ENCODE data around the gene CELSR1. TPM values are rescaled to one million over a fixed set of nuclear protein-coding genes. Genes with fewer than 3 reads are reported as not detected.

Gene CELSR1
- total RNA-seq, 1 donor from 2014 or later: 32.9 TPM

GRCh38 chr22:46549971-46550641, 12.7 kb upstream of the CELSR1 start:
- no peak for DNase-seq (ENCODE audit: extremely low spot score in 2 of 2)
- H3K4me3 ChIP-seq: no peak overlapping the region
- H3K9me3 ChIP-seq: no peaks in the 10 kb centered on the region
- no peaks in the 10 kb centered on the region for H3K27me3 ChIP-seq
- H3K36me3 ChIP-seq: no peaks in the 10 kb centered on the region
- peaks cover 41% of the 10 kb centered on the region for H3K4me1 ChIP-seq
- no peak for TF ChIP-seq POLR2A (IDR thresholded peaks at IDR 0.05)
- no peak for TF ChIP-seq POLR2AphosphoS5 (IDR thresholded peaks at IDR 0.05; ENCODE audit: insufficient read depth in 1 of 2, low read depth in 1 of 2)
- TF ChIP-seq, protein P1, sequence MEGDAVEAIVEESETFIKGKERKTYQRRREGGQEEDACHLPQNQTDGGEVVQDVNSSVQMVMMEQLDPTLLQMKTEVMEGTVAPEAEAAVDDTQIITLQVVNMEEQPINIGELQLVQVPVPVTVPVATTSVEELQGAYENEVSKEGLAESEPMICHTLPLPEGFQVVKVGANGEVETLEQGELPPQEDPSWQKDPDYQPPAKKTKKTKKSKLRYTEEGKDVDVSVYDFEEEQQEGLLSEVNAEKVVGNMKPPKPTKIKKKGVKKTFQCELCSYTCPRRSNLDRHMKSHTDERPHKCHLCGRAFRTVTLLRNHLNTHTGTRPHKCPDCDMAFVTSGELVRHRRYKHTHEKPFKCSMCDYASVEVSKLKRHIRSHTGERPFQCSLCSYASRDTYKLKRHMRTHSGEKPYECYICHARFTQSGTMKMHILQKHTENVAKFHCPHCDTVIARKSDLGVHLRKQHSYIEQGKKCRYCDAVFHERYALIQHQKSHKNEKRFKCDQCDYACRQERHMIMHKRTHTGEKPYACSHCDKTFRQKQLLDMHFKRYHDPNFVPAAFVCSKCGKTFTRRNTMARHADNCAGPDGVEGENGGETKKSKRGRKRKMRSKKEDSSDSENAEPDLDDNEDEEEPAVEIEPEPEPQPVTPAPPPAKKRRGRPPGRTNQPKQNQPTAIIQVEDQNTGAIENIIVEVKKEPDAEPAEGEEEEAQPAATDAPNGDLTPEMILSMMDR (IDR thresholded peaks at IDR 0.05): no peak
- no peak overlapping the region for H3K27ac ChIP-seq
- intact Hi-C loops (cut with DNase I): loop anchor here (10.0 kb wide), 2 partner anchors 425 to 545 kb away; no protein-coding TSS in a partner anchor

DNA sequence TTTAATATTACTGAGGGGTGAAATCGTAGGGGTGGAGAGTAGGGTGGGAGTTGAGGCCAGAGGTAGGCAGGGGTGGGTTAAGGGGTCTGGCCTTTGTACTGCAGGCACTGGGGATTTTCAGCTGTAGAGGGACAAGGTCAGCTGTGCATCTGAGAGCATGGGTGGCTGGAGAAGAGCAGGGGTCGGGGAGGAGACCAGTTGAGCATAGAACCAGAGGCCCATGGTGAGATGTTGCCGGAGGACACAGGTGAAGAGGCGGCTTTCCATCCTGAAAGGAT, 12.1 kb upstream of the CELSR1 start:
- no peaks in the 10 kb centered on the region for H3K36me3 ChIP-seq
- peaks cover 41% of the 10 kb centered on the region for H3K4me1 ChIP-seq
- DNase-seq (ENCODE audit: extremely low spot score in 2 of 2): no peak
- no peaks in the 10 kb centered on the region for H3K27me3 ChIP-seq
- intact Hi-C loops (cut with DNase I): loop anchor here (10.0 kb wide), 2 partner anchors 425 to 545 kb away; no protein-coding TSS in a partner anchor
- no peak overlapping the region for H3K4me3 ChIP-seq
- TF ChIP-seq, protein P1 (IDR thresholded peaks at IDR 0.05): no peak
- TF ChIP-seq POLR2AphosphoS5 (IDR thresholded peaks at IDR 0.05; ENCODE audit: insufficient read depth in 1 of 2, low read depth in 1 of 2) (no peak), POLR2A (IDR thresholded peaks at IDR 0.05) (no peak)
- H3K27ac ChIP-seq: no peak overlapping the region
- no peaks in the 10 kb centered on the region for H3K9me3 ChIP-seq

DNA sequence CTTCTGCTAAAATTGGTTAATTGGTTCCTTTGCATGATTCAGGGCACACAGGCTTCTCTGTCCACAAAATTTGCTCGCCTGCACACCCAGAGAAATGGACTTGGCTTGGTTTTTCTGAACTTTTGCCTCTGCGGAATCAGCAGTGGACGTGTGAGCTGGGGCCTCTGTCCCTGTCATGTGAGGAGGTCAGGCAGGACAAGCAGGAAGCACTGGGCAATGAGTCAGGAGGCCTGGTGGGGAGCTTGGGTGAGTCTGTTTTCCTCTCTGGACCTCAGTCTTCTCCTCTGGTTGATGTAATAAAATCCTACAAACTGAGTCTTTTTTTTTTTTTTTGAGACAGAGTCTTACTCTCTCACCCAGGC, 10.4 kb upstream of the CELSR1 start:
- peak in 1 of 2 donors; percentile 93 for DNase-seq (ENCODE audit: extremely low spot score in 2 of 2)
- intact Hi-C loops (cut with DNase I): loop anchor here (10.0 kb wide), 2 partner anchors 423 to 543 kb away; no protein-coding TSS in a partner anchor
- Histone ChIP-seq H3K27me3 (no peaks in the 10 kb centered on the region), H3K4me3 (no peak overlapping the region), H3K4me1 (peaks cover 41% of the 10 kb centered on the region), H3K9me3 (no peaks in the 10 kb centered on the region), H3K36me3 (no peaks in the 10 kb centered on the region), H3K27ac (peak overlapping the region; percentile 81)
- TF ChIP-seq, protein P1 (IDR thresholded peaks at IDR 0.05): no peak
- no peak for TF ChIP-seq POLR2A (IDR thresholded peaks at IDR 0.05)
- peak in 1 of 2 donors; percentile 11 for TF ChIP-seq POLR2AphosphoS5 (IDR thresholded peaks at IDR 0.05; ENCODE audit: insufficient read depth in 1 of 2, low read depth in 1 of 2)

DNA sequence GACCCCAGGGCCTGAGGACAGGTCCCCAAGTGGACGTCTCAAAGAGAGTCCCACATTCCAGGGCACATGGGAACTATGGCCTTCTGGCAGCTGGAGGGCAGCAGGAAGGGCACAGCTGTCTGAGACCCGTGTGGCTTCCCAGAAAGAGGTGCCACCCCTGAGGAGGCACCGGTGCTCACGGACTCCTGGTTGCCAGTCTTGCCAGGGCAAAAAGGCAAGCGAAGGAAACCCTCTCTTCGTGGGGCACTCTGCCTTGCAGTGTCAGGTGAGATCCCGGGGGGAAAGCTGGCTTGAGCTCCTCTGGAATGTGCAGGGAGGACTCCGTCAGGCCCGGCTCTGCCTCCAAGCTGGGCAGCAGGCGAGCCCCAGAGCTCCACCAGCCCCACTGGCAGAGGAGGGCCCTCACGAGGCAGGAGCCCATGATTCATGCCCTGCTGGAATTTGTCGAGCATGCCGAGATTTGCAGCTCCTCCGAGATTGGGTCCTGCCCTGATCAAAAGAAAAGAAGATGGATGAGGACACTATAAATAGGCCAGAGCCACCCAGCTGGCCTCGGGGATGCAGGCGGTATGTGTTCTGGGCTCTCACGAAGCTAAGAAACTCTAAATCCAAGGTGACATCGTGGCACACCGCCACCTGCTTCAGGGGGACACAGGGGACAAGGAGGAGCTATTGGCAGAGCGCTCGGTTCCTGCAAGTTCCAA, 9.9 kb upstream of the CELSR1 start:
- peak overlapping the region; percentile 81 for H3K27ac ChIP-seq
- no peak overlapping the region for H3K4me3 ChIP-seq
- H3K27me3 ChIP-seq: no peaks in the 10 kb centered on the region
- H3K9me3 ChIP-seq: no peaks in the 10 kb centered on the region
- H3K36me3 ChIP-seq: no peaks in the 10 kb centered on the region
- intact Hi-C loops (cut with DNase I): loop anchor here (10.0 kb wide), 2 partner anchors 423 to 543 kb away; no protein-coding TSS in a partner anchor
- peaks cover 44% of the 10 kb centered on the region for H3K4me1 ChIP-seq
- TF ChIP-seq POLR2A (IDR thresholded peaks at IDR 0.05): no peak
- TF ChIP-seq, protein P1 (IDR thresholded peaks at IDR 0.05): no peak
- peak; percentile 17 to 41 for TF ChIP-seq POLR2AphosphoS5 (IDR thresholded peaks at IDR 0.05; ENCODE audit: insufficient read depth in 1 of 2, low read depth in 1 of 2)
- peak in 1 of 2 donors; percentile 90 for DNase-seq (ENCODE audit: extremely low spot score in 2 of 2)

Measured in vagina (tissue), 2 donors.